Transverse colon (tissue), 4 donors: Measurements from ENCODE around the gene FOXP1.

Experiments
- EP300 ChIP-seq: sonication (generic); formaldehyde crosslinking; IDR thresholded peaks from one replicate; pipeline ENCODE4 v1.6.1; 2017; ENCODE audit warnings: antibody characterized with exemption, low read depth
- POLR2A ChIP-seq: fragments of 450-650 bp; IDR thresholded peaks from one replicate; pipeline ENCODE4 v1.6.1; 2016; ENCODE audit warnings: antibody characterized with exemption, mild to moderate bottlenecking, moderate library complexity
- POLR2AphosphoS5 ChIP-seq, 3 donors: sonication (generic); formaldehyde crosslinking; IDR thresholded peaks; one replicate each; pipeline ENCODE4 v1.6.1; 2016; ENCODE audit warnings: antibody characterized with exemption in 3 of 3
- TF ChIP-seq, protein P1 (sequence below), 5 experiments: fragments of 200-600 bp in 3 of 5; fragments of 450-650 bp in 2 of 5; sonication (generic) in 3 of 5; IDR thresholded peaks; 1 replicate in 2 of 5; 2 replicates in 3 of 5; pipeline ENCODE4 v1.5.1; 2016 to 2017; ENCODE audit warnings: antibody characterized with exemption in 5 of 5, inconsistent platforms in 3 of 5, mild to moderate bottlenecking in 2 of 5, moderate library complexity in 1 of 5

GRCh38 chr3:71492566-71492965 is 91.0 kb downstream of the FOXP1 start:
- TF ChIP-seq, protein P1, sequence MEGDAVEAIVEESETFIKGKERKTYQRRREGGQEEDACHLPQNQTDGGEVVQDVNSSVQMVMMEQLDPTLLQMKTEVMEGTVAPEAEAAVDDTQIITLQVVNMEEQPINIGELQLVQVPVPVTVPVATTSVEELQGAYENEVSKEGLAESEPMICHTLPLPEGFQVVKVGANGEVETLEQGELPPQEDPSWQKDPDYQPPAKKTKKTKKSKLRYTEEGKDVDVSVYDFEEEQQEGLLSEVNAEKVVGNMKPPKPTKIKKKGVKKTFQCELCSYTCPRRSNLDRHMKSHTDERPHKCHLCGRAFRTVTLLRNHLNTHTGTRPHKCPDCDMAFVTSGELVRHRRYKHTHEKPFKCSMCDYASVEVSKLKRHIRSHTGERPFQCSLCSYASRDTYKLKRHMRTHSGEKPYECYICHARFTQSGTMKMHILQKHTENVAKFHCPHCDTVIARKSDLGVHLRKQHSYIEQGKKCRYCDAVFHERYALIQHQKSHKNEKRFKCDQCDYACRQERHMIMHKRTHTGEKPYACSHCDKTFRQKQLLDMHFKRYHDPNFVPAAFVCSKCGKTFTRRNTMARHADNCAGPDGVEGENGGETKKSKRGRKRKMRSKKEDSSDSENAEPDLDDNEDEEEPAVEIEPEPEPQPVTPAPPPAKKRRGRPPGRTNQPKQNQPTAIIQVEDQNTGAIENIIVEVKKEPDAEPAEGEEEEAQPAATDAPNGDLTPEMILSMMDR (IDR thresholded peaks at IDR 0.05), result no peak
- TF ChIP-seq EP300, result no peak
- no peak for TF ChIP-seq POLR2A
- TF ChIP-seq POLR2AphosphoS5 (IDR thresholded peaks at IDR 0.05), result no peak
